GM21786 (cell line): ENCODE measurements around the gene SNRNP40.
"Not testable (repeated sequence)": the region's sequence is repeated elsewhere in the genome, so short reads cannot be mapped to it uniquely, and the experiment has no call there.

ENCODE experiments used
- ATAC-seq: cut with Tn5 transposase; IDR thresholded peaks from one replicate; pipeline ENCODE4 v1.9.1; 2021; ENCODE audit not compliant: unreplicated experiment

Gene SNRNP40

DNA sequence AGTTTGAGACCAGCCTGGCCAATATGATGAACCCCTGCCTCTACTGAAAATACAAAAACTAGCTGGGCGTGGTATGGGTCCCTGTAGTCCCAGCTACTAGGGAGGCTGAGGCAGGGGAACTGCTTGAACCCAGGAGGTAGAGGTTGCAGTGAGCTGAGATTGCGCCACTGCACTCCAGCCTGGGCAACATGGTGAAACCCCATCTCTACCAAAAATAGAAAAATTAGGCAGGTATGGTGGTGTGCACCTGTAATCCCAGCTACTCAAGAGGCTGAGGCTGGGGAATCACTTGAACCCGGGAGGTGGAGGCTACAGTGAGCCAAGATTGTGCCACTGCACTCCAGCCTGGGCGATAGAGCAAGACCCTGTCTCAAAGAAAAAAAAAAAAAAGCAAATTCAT is 8.8 kb downstream of the SNRNP40 start:
- not testable (repeated sequence) for ATAC-seq

DNA sequence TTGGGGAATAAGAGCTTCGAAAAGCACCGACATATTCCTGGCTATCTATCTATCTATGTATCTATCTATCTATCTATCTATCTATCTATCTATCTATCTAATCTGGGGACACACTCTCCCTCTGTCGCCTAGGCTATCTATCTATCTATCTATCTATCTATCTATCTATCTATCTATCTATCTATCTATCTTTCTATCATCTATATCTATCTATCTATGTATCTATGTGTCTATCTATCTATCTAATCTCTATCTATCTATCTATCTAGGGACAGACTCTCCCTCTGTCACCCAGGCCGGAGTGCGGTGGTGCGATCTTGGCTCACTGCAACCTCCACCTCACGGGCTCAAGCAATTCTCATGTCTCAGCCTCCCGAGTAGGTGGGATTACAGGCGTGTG is 14.2 kb downstream of the SNRNP40 start:
- ATAC-seq: not testable (repeated sequence)

DNA sequence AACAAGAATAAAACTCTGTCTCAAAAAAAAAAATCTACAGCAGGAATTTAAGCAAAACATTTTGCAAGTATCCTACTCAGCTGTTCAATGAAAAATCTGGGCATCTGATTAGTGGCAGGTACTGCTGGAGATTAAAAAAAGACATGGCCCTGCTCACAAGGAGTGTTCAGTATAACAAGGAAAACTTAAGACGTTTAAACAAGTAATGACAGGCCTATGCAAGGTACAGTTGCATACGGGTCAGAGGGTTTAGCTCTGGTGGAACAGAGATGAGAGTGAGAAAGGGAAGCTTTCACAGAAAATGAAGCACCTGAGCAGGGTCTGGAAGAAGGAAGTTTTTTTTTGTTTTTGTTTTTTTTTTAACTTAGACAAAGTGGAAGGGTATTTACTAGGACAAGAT is 23.0 kb downstream of the SNRNP40 start:
- ATAC-seq: no peak

DNA sequence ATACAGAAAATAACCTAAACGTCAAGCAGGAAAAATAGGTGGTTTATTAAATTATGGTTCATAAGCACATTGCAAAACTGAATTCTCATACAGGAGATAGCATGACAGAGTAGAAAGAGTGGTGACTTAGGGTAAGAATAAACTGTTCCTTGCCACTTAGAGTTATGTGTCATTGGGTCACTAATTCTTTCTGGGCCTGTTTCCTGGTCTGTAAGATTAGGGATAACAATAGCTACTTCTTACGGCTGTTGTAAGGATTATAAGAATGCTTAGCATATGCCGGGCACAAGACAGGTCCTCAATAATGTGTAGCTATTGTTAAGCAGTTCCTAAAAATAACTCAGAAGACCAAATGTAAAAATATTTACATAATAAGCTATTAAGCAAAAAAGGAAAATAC is 24.2 kb downstream of the SNRNP40 start:
- no peak for ATAC-seq

DNA sequence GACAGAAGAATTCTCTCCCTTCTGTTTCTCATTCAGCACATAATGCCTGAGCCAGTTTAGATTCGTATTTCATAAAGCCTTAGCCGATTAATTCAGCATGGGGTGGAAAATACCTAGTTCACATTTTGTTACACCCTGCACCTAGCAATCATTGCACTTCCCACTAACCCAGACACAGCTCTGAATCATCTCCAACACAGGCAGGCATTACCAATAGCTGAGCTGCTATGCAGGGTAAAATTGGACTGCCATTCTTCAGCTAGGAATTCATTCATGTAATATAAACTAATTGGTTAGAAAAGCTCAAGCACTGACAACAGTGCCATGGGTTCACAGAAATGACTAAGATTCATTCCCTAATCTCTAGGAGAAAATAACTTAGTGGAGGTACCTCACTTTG is 30.0 kb downstream of the SNRNP40 start:
- no peak for ATAC-seq

DNA sequence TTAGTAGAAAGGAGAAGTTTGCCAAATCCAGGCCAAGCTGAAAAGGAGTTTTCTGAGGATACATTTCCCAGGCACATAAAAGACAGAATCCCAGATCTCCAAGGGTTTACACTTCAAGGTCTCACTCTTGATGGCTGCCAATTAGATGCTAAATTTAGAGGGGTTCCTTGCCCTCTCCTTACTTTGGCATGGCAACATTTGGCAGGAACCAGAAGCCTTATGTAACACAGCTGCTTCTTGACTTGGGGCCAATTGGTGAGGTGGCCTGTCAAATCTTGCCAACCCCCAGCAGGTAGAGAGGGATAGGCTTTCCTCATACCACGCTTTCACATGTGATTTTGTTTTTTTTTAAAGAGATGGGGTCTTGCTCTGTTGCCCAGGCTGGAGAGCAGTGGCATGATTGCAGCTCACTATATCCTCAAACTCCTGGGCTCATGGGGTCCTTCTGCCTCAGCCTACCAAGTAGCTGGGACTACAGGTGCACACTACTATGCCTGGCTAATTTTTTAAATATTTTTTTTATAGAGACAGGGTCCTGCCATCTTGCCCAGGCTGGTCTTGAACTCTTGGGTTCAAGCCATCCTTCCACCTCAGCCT is 31.7 kb downstream of the SNRNP40 start:
- no peak for ATAC-seq

DNA sequence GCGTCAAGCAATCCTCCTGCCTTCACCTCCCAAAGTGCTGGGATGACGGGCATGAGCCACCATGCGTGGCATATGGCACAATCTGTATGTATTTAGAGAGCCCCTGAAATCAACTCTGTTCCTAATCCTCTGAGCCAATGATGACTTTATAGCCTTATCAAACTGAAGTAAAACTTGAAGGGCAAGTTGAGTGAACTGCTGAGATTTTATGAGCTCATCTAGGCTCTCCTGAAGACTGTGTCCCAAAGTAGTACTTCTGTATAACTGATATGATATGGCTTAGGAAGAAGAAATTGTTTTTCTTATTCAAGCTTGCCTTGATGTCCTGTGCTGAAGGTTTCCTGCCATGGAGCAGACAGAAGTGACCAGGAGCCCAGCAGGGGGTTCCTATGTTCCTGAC is 33.2 kb downstream of the SNRNP40 start:
- no peak for ATAC-seq

DNA sequence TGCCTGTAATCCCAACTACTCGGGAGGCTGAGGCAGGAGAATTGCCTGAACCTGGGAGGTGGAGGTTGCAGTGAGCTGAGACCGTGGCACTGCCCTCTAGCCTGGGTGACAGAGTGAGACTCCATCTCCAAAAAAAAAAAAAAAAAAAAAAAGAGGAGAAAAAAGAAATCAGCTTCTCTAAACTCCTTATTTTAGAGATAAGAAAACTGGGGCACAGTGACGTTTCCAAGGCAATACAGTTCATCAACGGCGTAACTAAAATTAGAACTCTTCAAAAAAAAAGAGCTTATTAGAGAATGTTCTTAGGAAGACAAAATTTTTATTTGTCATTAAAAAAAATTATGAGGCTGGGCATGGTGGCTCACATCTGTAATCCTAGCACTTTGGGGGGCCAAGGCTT is 34.2 kb downstream of the SNRNP40 start:
- not testable (repeated sequence) for ATAC-seq

DNA sequence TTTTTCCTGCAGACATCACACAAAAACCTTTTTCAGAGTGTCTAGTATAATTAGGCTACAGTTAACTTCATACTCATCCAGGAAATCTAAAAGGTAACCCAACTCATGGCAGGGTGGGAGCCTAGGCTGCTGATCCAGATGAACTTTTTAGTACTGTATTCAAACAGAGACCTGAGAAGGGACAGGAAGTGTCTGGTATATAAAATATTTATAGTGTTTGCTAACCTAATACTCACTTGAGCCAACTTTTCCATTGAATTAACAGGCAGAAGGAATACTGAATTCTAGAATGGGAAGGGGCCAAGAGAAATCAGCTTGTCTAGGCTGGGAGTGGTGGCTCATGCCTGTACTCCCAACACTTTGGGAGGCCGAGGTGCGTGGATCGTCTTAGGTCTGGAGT is 34.7 kb downstream of the SNRNP40 start:
- no peak for ATAC-seq

DNA sequence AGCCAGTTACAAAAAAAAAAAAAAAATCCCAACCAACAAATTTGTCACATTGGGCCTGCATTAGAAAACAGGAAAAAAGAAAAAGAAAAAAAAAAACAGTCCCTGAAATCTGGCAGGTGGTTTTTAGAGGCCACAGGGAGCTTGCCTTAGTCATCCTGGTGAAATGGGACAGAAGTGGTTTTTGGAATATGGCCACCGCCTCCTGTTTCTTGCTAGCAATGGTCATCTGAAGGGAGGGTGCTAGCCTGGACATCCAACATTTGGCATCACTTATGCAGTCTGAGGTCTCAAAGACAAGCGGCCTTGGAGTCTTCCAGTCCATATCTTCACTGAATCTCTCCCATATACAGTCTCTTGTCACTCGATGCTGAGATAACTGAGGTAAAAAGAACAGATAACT is 36.8 kb downstream of the SNRNP40 start:
- no peak for ATAC-seq

DNA sequence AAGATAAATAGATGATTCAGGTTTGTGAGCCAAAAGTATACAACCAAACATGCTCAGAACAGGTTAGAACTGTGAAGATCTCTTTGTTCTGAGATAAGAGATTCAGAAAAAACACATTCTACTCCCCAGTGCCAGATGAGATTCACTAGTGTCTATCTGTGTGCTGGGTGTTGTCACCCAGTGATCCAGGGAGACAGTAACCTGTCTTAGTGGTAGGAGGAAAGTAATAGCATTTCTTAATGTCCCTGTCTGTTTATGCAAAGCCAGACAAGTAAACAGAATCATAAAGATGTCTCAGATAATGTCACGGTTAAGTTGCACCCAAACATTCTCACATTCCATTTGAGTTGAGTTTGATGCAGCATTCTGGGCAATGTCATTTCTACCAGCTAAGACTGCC is 38.0 kb downstream of the SNRNP40 start:
- ATAC-seq: no peak

DNA sequence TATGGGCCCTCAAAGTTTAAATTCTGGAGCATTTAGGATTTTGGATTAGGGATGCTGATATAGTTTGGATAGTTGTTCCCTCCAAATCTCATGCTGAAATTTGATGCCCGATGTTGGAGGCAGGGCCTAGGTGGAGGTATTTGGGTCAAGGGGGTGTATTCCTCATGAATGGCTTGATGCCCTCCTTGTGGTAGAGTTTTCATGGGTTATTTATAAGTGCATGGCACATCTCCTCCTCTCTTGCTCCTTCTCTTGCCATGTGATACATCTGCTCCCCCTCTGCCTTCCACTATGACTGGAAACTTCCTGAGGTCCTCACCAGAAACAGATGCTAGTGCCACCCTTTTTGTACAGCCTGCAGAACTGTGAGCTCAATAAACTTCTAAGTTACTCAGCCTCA is 39.4 kb downstream of the SNRNP40 start:
- ATAC-seq: no peak

DNA sequence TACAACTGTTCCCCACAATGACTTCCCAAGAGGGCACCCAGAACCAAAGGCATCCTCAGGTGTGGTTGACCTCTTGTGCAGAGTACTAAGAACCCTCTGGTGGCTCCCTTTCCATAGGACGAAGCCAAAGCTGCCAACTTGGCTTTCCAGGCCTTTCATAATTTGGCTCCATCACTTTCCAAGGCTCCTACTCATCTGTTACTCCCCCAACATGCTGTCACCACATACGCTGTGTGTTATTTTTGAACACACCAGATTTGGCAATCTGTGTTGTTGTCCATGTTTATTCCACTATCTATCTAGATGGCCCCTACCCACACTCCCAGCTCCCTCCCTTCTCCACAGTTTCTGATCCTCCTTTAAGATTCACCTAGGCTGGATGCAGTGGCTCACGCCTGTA is 46.7 kb downstream of the SNRNP40 start:
- no peak for ATAC-seq

DNA sequence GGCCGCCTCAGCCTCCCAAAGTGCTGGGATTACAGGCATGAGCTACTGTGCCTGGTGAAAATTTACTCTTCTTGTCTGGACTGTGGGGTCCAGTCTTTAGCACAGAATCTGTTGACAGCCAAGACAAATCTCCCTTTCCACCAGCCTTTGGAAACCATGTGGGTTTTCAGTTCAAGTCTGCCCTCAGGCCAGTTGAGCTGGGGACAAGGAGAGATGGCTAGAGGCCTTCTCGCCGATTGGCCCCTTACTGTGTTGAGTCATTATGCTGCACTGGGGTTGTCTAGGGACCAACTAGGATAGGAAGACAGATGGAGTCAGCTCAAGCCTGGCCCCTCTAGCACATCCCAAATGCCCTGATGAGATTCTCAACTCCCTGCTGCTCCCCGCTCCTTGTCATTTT is 48.3 kb downstream of the SNRNP40 start:
- ATAC-seq: no peak

DNA sequence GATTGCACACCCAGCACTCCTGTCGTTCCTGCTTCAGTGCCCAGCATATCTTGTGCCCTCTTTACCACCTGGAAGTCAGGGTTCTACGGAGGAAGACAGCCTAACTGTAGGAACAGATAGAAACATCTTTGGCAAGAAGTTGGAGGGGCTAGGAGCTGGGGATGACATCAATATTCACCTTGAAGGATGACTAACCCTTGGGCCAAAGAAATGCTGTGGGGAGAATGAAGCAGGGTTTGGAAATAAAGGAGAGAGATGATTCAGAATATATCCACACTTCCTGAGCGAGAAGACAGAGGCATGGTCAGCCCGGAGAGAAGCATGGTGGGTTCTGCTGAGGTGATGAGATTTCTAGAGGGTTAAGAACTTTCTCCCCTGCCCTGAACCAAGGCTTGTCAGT is 52.3 kb downstream of the SNRNP40 start:
- no peak for ATAC-seq

DNA sequence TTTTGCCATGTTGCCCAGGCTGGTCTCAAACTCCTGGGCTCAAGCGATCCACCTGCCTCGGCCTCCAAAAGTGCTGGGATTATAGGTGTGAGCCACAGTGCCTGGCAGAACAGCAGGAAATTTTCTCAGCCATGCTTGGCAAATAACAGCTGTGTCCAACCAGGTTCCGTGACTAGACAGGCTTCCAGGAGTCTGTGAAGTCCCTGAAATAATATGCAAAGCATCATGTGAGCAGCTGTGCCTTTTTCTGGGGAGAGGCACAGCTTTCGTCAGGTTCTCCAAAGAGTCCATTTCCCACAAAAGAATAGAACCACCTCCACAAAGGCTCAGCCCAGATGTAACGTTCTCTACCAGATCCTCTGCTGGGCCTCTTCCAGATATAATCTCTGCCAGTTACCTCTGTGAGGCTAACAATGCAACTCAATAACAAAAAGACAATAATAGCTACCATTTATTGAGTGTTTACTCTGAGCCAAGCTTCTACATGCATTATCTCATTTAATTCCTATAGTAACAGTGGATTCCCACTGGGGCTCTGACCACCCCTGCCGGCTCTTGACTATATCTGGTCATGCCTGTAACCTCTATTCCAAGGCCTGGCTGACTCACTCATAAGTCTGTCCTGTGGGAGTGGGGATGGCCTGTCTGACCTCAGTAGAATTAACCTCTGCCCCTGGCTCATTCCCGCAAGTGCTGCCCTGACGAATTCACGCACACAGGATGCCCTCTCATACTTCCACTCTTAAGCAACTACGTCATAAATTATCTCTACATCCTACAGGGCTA is 52.9 kb downstream of the SNRNP40 start:
- no peak for ATAC-seq

DNA sequence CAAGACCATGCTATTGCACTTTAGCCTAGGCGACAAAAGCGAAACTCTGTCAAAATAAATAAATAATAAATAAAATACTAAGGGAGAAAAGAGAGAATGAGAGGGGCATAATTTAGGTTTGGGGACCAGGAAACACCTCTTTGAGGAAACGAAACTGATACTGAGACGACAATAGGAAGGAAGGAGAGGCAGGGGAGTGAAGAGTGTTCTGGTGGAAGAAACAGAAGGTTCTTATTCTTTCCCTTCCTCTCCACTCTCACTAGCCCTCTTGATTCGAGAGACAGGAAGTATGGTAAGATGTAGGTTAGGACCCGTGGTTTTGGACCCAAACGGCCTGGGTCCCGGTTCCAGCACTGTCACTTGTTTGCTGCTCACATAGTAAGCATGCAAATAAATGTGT is 55.3 kb downstream of the SNRNP40 start:
- ATAC-seq: no peak

DNA sequence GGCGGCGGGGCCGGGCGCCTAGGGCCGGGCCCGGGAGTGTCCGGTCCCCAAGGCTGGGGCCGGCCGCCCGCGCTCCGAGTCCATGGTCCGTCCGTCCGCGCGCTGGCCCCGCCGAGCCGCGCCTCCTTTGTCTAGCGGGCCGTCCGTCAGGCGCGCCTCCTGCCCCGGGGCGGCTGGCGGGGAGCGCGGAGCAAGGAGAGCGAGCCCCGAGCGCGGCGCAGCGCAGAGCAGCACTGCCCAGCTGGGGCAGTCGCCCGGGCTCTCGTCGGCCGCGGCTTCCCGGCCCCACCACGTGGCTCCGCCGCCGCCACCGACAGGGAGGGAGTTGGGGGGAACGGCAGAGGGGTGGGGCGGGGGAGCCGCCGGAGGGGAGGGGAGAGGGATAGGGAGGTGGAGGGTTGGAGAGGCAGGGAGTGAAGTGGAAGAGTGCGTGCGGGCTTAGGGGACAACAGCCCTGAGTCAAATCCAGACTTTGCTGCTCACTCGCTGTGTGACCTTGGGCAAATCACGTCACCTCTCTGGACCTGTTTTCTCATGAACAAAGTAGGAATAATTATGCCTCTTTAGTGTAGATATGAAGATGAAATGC is 56.8 kb downstream of the SNRNP40 start, which contains the start of gene NKAIN1:
NKAIN1 (minus strand) TSS at position 235 of the 589 bp plus-strand sequence. CDS start 340 bp downstream, outside the sequence.
- ATAC-seq: no peak

DNA sequence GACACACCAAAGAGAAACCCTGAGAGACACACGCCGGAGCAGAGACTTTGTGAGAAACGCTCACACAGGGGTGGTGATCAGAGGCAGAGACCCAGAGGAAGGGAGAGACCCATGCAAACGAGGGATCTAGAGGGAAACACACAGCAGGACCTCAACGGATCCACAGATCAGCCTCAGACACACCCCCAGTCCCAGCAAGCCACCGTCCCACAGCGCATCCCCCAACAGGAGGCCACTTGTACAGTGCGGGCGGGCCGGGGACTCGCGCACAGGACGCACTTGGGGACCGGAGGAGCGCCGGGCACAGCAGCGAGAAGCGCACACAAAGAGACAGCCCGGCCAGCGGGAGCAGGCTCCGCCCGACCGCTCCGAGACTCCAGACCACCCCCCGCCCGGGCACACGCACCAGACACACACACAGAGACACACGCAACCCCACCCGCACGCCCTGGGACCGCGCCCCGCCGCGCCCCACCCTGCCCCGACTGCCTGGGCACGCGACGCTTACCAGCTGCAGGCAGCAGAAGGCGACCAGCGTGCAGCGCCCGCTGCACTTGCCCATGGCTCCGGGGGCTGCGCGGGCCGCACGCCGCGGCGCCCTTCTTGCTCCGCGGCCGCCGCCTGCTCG is 57.5 kb downstream of the SNRNP40 start:
- ATAC-seq: no peak

DNA sequence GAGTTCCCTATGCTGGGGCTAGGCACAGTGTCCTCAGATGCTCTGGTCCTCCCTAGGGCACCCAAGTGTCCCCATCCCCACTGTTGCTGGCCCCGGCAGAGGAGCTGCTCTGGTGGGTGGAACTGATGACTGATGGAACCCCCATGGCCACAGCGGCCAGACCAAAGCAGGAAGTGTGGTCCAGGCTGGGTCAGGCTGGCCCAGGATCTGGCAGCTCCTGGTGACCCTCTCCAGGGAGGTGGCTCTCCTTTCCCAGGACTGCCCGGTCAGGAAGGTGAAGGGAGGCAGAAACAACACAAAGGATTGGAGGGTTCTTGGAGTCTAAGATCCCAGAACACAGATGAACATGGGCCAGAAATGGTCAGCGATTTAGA is 58.0 kb downstream of the SNRNP40 start:
- no peak for ATAC-seq

DNA sequence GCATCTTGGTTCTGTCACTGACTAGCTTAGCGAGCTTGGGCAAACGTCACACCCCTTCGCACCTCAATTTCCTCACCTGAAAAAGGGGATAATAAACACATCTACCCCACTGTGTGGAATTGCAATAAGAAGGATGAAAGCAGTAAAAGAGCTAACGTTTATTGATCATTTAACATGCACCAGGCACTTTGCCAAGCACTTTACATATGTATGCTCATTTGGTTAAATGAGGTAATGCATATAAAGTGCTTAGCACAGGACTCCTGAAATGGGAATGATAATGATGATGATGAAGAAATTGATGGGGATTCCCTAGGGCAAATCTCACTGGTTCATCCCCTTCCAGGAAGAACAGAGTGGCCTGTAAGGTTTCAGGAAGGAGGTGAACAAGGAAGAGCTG is 61.7 kb downstream of the SNRNP40 start:
- no peak for ATAC-seq

DNA sequence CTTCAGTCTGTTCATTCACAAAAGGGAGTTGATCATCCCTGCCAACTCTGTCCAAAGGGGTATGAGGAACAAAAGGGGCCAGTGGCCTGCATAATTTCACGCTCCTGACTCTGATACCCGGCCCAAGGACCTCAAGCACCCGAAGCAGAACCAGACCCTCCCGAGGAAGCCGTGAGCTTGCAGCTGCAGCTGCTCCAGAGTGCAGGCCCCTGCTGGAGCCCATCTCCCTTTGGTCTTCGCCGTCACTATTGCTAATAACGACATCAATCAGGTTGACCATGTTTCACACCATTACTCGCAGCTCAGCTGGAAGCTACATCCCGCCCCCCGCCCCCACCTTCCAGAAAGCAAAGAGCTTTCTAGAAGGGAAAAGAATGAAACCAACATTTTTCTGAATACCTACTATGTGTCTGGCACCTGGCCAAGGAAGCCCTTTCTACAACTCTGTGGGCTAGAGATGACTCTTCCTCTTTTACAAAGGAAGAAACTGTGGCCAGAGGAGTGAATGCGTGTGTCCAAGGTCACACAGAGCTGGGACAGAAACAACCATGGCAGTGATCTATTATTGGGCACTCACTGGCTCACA is 62.4 kb downstream of the SNRNP40 start:
- no peak for ATAC-seq
